Astrocyte of the cerebellum (primary cell): ENCODE measurements around the gene BANK1.

Source experiments
- DNase-seq: peaks from one replicate; pipeline ENCODE4 v3.0.0-alpha.2; 2011; ENCODE audit warnings: low read depth
- H3K4me3 ChIP-seq: 2 replicates; pipeline ENCODE4 v1.5.1; 2011; ENCODE audit warnings: mild to moderate bottlenecking, low read depth, low read length, moderate library complexity
- in situ Hi-C: cut with HindIII; loops from 2 replicates; pipeline ENCODE4 v1.10.0; 2017; ENCODE audit warnings: low sequenced_read_pairs
- TF ChIP-seq, protein P1 (sequence below): IDR thresholded peaks from 2 replicates; pipeline ENCODE4 v1.5.1; 2012; ENCODE audit warnings: low read length, low read depth, moderate library complexity, mild to moderate bottlenecking; ENCODE audit errors: missing control alignments

The BANK1 gene

DNA sequence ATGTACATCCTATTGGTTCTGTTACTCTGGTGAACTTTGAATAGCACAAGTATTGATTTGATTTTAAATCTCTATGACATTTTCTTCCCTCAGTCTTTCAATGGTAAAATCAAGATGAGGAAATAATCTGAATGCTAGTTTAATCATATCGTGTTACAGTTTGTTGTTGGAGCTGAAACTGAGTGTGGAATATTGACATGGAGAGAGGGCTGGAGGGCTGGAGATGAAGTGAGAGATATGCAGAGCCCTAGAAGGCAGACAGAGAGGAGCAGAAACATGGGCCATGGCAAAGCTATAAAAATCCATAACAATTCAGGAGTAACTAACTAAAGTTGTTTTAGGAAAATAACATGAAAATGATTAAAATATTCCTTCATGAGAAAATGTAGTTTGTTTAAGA lies 141.1 kb downstream of the BANK1 start:
- in situ Hi-C loops: no loop called here
- no peak for DNase-seq
- TF ChIP-seq, protein P1, sequence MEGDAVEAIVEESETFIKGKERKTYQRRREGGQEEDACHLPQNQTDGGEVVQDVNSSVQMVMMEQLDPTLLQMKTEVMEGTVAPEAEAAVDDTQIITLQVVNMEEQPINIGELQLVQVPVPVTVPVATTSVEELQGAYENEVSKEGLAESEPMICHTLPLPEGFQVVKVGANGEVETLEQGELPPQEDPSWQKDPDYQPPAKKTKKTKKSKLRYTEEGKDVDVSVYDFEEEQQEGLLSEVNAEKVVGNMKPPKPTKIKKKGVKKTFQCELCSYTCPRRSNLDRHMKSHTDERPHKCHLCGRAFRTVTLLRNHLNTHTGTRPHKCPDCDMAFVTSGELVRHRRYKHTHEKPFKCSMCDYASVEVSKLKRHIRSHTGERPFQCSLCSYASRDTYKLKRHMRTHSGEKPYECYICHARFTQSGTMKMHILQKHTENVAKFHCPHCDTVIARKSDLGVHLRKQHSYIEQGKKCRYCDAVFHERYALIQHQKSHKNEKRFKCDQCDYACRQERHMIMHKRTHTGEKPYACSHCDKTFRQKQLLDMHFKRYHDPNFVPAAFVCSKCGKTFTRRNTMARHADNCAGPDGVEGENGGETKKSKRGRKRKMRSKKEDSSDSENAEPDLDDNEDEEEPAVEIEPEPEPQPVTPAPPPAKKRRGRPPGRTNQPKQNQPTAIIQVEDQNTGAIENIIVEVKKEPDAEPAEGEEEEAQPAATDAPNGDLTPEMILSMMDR: no peak
- H3K4me3 ChIP-seq: no peak overlapping the region

- TF ChIP-seq, protein P1: no peak
- H3K4me3 ChIP-seq: no peak overlapping the region
- in situ Hi-C loops: no loop called here
- DNase-seq: no peak
Observed at GRCh38 chr4:101933855-101934254, 143.3 kb downstream of the BANK1 start.

- H3K4me3 ChIP-seq: no peak overlapping the region
- DNase-seq: no peak
- TF ChIP-seq, protein P1: no peak
- in situ Hi-C loops: no loop called here
Observed at GRCh38 chr4:101938836-101939235, 148.3 kb downstream of the BANK1 start.

GRCh38 chr4:101941816-101942358 lies 151.4 kb downstream of the BANK1 start:
- in situ Hi-C loops: no loop called here
- TF ChIP-seq, protein P1: no peak

DNA sequence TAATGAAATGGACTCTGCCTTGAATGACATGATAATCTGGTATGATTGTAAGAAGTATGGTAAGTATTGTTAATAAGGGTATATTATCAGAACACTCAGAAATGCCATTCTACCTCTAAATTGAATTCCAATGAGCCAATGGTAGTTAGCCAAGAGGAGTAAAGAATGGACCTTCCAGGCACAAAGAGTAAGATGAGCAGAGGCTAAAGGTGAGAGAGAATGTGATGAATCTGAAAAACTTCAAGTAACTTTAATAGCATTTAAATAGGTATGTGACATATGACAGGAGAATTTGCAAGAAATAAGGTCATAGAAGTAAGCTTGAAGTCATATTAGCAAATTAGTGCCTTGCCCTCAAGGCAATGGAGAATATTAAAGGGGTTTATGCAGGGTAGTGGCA lies 152.4 kb downstream of the BANK1 start:
- TF ChIP-seq, protein P1: no peak
- no peak for DNase-seq
- no peak overlapping the region for H3K4me3 ChIP-seq
- in situ Hi-C loops: no loop called here

More at GRCh38 chr4:101941816-101942358, 151.4 kb downstream of the BANK1 start:
- DNase-seq: no peak
- no peak overlapping the region for H3K4me3 ChIP-seq

GRCh38 chr4:101944649-101945048 lies 154.1 kb downstream of the BANK1 start:
- in situ Hi-C loops: no loop called here
- DNase-seq: peak; percentile 73
- no peak overlapping the region for H3K4me3 ChIP-seq
- TF ChIP-seq, protein P1: no peak
